NCI-H187 (cell line): Measurements from ENCODE around the gene RBBP8NL.
A peak's percentile ranks its signal among the peaks of the same experiment; 100 is the strongest.

Experiments used
- DNase-seq, 2 experiments: peaks; one replicate each; lab custom pipeline; 2025; lab: John Stamatoyannopoulos, UW

RBBP8NL gene

DNA sequence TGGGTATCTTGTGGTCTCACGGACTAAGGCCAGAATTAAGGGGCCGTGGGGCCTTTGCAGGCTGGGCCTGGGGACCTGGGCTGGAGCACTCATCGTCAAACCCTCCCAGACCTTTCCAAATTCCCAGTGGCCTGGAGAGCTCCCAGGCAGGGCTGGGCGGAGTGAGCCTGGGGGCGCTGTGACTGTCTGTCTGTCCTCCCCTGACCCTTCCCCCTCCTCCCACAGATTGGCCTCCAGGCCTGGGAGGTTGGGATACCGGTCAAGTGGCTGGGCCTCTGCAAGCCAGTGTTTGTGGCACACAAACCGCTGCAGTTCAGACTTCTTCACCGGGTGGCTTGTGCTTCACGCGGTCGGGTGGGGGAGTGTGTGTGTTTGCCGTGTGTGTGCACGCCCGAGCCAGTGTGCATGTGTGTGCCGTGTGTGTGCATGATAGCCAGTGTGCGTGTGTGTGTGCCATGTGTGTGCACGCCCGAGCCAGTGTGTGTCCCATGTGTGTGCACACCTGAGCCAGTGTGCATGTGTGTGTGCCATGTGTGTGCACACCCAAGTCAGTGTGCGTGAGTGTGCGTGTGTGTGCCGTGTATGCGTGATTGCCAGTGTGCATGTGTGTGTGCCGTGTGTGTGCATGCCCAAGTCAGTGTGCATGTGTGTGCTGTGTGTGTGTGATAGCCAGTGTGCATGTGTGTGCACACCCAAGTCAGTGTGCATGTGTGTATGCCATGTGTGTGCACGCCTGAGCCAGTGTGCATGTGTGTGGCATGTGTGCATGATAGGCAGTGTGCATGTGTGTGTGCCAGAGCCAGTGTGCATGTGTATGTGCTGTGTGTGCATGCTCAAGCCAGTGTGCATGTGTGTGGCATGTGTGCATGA is 6.3 kb downstream of the RBBP8NL start:
- DNase-seq, result no peak

DNA sequence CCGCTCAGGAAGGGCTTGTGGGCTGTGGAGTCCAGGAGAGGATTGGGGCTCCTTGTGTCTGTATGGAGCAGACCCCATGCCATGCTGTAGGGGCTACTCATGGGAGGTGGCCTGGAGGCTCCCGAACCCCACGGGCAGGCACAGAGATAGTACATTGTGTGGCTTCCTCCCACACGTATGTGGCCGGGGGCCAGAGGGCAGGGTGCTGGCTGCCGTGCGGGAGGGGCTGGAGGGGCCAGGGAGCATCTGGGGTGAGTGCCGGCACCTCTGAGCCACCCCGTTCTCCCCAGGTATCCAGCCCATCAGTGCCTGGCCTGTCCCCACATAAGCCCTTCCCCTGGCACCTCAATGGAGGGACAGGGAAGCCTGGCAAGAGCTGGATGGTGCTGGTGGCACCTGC is 7.6 kb downstream of the RBBP8NL start:
- no peak for DNase-seq

DNA sequence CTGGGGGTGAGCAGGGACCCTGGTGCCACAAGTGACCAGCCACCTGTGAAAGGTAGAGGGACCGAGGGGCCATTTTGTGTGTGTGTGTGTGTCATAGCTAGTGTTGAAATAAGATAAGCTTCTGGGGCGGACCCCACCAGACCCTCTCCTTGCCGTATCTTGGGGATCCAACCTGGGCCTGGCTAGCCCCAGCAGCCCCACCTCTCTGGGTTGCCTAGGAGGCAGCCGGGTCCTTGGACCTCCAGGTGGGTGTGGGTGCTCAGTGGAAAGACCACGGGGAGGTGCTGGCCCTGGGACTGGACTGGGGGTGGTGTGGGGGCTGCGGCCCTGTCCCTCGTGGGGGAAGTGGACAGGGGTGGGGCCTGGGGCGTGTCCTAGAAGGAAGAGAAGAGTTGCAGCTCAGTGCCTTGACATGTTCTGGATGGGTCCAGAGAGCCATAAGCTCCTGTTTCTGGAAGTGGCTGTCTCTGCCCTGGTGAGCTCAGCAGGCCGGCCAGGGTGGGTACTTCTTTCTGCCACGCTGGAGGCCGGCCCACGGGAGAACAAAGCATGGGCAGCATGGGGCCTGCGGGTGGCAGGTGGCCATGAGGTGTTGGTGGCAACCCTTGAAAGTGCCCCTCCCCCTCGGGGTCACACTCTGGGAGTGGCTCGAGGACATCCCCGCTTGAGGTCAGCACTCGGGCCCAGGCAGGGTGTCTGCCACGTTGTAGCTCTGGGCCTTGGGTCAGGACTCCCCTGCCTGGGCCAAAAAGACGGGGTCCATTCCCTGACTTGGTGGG is 8.4 kb downstream of the RBBP8NL start:
- no peak for DNase-seq

DNA sequence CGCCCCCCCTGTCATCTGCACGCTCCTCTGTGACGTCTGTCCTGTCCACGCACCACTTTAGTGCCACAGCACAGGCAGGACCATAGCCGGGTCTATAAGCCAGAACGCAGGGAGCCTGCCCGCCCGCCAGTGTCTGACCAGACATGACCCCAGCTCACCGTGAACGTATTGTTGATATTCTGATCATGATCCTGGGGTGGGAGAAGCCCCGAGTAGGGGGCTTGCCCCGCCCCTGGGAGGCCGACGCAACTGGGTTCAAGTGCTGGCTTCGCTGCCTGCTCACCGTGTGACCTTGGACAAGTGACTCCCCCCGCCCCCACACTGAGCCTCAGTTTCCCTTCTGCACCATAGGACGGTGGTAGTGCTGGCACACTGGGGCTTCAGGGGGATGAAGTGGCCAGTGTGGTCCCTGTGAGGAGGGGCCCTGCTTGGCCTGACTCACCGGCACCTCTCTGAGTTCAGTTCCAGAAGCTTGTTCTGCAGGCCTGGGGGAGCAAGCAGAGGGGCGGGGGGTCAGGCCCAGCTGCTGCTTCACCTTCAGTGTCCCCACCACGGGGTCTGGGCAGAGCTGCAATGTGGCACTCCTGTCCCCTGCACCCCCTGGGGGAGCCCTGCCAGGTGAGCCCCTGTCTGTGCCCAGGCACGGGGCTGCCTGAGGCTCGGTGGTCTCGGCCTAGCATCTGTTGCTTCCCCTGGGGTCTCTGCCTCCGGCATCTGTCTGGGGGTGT is 9.2 kb downstream of the RBBP8NL start:
- DNase-seq, result no peak

DNA sequence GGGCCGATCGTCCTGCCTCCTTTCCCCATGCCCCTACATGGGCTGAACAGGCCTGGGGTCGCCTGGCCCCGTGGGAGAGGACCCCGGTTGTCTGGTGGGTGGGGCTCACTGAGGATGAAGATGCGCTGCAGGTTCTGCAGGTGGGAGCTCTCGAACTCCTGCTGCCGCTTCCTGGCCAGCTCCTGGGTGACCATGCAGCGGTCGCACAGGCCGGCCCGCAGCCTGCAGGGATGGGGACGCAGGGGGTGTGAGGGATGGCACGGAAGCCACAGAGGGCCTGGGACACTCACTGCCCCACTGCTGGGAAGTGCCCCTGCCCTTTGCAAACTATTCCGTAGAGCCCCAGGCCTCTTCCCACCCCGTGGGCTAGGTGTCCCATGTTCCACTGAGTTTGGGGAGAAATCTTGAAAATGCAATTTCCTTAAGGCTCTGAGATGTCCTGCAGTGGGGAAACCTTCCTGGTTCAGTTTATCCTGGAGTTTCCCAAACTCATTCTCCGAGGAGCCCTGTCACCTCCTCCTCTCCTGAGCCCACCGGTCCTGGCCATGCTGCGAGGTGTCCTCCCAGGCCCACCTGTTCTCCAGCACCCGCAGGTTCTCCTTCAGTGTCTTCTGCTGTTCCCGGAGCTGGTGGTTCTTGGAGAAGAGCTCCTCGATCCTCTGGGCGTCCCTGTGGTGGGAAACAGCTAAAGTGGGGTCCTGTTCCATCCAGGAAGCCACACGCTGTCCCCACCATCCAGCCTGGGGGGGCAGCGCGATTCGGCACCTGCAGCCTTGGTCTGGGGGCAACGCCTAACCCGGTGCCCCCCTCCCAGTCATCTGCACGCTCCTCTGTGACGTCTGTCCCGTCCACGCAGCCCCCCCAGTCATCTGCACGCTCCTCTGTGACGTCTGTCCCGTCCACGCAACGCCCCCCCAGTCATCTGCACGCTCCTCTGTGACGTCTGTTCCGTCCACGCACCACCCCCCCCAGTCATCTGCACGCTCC is 10.4 kb downstream of the RBBP8NL start:
- DNase-seq, result no peak

DNA sequence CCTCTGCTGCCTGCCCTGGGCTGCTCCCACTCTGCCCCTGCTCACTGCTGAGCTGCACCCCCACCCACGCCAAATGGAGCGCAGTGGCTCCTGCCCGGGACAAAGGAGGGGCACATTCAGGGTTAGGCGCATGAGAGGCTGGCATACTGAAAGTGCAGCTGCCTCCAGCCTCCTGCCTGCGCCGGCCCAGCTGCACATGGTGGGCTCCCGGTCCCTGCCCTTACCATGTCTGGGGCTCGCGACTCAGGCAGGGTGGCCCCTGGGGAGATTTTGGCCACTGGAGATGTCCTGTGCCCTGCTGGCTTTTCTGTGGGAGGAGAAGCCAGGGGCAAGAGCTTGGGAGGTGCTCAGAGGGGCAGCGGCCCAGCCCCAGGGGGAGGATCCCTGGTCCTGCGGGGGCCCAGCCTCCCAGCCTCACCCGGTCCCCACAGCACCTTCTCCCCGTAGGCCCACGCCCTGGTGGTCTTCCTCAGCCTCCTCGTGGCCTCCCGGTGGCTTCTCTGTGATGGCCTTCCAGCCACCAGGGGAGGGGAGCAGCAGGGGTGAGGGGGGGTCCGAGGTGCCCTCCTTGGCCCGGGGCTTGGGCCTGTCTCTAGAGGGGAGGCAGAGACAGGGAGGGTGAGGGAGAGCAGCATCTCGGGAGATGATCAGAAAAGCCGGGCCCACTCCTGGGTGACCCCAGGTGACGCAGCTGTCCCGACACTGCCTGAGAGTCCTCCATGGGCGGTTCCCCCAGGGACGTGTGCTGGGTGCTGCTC is 11.8 kb downstream of the RBBP8NL start:
- DNase-seq, result no peak

DNA sequence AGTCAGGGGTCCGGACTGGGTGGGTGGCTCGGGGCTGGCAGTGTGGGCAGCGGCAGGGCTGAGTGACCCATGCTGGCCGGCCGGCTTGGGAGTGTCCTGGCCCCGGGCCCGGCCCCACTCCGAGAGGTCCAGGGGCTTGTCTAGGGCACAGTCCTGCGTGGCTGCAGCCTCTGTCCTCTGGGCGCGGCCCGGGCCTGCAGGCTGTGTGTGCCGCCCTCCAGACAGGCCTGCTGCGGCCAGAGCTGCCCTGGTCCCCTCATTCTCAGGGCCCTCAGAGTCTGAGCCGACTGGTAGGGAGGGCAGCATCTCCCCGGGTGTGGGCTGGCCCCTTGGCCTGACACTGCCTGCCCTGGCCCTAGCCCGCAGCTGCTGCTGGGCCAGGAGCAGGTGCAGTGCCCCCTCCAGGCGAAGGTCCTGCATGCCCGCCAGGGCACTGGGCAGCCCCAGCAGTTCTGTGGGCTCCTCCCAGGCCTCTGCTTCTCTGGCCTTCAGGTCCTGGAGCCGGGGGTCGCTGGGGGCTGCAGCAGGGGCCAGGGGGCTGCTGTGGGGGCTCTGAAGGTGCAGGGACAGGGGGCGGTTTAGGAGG is 13.3 kb downstream of the RBBP8NL start:
- no peak for DNase-seq

DNA sequence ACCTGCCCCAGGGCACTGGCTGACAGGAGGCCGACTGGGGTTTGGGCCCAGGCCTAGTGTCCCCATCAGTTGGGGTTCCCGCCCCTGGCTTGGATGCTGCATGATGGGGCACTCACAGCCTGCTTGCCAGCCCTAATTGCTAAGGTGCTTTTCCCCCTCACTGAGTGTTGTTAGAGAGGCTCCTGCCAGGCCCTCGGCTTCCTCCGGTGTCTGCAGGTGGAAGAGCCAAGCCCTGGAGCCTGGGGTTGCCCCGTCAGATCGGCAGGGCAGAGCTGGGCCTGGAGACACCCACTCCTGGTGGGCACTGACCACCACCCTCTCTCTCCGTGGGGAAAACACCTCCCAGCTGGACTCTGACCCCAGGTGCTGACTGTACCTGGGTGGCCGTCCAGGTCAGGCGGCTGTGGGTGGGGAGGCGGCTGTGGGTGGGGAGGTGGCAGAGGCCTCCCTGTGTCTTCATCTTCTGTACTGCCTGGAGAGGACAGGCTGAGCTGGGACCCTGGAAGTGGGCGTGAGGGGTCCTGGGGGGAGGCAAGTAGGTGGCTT is 14.2 kb downstream of the RBBP8NL start:
- no peak for DNase-seq

DNA sequence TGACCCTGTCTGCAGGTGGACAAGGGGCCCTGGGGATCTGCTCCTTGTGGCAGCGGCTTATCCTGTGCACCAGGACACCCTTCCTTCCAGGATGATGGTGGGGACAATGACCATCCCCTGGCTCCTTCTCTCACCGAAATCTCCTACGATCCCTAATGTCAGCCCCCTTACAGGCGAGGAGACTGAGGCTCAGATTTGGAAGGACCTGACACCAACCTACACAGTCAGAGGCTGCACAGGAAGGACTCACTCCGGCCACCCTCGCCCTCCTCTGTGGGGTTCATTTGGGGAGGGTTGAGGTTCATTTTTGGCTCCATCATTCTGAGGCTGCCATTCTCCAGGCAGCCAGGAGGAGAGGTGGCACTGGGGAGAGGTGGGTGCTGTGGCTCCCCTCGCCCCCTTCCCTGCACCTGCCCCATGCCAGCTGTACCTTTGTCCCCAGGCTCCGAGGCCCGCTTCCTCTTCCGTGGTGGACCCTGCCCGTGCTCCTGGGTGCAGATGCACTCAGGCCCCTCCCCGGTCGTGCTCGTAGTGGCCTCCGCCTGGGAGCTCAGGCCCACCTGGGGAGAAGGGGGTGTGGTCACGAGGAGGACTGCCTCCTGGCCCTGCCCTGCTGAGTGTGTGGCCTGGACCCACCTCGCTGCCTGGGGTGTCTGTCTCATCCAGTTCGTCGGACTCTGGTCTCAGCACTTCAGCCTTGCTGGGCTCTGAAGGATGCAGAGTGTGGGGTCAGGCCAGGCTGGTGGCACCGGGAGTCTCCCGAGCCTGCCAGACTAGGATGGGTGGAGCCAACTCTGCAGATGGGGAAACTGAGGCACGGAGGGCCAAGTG is 14.9 kb downstream of the RBBP8NL start:
- no peak for DNase-seq

DNA sequence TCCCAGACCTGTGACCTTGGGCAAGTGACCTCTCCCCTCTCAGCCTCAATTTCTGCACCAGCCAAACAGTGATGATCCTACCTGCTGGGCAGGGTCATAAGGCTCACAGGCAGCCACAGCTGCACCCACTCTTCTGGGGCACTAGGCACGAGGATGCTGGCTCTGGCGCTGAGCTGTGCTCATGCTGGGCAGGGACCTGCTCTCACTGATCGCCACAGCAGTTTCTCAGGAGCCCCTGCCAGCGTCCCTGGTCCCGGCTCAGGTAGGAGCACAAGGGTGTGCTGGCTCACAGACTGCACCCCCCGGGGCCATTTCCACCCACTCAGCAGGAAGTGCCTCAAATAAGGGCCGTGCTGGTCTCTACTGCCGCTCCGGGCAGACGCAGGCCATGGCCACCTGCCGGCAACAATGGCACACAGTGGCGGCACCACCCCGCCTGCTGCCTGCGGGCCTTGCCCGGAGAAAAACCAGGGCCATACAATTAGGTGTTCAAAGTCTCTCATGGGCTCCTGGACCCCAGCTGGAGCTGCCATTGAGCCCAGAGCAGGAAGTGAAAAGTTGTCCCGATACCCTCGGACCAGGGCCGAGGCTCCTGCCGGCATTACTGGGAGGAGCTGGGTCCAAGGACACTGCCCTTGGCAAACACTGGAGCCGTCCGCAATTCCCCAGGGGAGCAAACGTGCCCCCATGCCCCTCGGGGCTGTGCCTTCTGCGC is 15.7 kb downstream of the RBBP8NL start:
- DNase-seq, result no peak

DNA sequence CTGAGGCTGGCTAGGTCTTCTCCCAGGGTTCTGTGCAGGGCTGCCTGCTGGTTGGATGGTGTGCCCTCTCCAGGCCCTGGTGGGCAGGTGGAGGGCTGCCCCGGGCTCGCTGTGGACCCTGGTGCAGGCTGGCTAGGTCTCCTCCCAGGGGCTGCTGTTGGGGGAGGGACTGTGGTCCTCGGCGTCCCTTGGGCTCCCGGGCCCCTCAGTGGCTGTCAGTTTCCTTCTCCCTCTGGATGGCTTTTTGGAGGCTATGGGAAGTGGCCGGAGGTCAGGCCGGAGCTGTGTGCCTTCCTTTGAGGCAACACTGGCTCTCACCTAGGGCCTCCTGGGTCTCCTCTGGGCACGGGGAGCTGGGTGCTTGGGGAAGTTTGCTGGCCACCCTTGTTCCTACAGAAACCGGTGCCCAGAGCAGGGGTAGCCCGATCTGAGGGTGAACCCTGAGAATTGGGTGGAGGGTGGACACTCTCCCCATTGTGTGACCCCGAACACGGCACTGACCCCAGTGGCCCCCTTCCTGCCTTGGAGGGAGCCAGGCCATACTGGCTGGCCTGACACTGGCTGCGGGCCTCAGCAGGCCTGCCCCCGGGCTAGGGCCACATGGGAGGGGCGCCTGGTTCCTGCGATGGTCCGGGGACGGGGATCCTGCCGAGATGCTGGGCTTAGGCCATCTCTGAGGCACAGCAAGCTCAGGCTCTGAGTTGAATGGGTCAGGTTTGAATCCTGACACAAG is 16.4 kb downstream of the RBBP8NL start:
- DNase-seq, result no peak

DNA sequence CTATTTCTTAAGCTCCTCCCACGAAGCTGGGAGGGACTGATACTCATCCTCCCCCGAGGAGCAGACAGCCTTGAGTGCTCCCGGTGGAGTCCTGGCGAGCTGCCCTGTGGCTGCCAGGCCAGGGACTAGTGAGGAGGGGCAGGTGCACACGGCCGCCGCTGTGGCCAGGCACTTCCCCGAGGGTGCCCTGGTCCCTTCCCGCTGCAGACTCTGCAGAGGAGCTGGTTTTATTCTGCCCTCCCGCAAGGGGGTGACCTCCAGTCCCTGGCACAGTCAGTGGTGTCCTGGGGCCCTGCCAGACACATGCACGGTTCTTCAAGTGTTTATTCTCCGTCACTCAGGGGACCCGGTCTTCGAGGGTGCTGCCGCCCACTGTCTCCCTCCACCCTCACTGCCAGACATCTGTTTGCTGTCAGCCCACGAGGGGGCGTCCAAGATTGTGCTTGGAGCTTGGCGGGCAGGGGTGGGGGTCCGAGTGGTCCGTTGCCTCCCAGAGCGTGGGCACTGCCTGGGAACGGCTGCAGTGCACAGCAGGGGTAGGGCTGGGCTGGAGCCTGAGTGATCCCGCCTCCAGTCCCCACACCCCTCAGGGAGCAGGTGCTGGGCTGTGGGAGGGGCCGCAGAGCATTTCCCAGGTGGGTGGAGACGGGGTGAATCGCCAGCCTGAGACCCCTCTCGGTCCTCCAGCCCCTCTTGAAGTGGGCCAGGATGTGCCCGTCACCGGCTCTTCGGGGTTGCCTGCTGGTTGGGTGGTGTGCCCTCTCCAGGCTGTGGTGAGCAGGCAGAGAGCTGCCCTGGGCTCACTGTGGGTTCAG is 17.2 kb downstream of the RBBP8NL start:
- peak; percentile 65 to 66 for DNase-seq

DNA sequence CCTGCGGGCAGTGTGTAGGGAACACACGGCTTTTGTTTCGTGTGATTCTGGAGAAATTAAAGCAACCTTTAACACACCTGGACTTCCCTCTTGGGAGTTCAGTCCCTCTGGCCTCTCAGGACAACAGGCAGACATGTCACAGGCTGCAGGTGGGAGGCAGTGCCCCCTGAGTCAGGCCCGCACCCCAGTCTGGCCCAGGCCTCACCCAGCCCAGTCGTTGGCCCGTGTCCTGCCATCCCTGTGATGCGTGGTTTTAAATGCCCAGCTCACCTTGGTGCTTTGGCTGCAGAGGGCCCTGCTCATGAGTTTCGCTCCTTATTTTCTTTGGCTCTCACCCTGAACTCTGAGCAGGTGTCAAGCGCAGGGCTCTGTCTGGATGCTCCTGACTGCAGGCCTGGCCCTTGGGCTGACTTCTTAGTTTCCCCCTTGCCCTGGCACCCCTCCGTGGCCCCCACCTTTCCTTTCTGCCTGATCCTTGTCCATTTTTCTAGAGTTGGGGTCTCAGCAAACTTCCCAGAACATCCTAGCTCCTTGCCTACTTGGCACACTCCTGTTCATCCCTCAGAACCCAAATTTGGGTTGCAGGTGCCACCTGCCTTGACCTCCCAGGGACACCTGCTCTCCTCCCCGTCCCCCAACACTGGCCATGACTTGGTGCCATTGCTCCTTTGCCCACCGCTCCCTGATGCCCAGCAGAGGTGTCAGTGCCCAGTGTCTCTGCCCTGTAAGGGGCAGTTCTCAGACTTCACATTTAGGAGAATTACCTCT is 18.1 kb downstream of the RBBP8NL start:
- no peak for DNase-seq

DNA sequence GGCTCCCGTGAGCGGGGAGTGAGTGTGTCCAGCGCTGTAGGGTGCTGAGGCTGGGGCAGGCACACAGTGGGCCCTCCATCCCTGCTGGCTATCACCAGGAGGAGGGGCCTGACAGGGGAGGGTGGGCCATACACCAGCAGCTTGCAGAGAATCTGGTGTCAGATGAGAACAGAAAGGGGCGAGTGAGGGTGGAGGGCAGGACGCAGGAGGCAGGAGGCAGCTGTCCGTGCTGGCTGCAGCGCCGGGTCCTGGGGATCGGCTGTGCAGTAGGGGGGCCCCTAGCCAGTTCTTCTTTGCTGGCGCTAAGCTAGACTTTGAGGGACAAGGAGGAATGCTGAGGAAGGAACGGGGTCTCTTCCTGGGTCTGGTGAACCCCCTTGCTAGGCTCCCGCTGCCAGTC is 18.7 kb downstream of the RBBP8NL start:
- DNase-seq, result no peak

DNA sequence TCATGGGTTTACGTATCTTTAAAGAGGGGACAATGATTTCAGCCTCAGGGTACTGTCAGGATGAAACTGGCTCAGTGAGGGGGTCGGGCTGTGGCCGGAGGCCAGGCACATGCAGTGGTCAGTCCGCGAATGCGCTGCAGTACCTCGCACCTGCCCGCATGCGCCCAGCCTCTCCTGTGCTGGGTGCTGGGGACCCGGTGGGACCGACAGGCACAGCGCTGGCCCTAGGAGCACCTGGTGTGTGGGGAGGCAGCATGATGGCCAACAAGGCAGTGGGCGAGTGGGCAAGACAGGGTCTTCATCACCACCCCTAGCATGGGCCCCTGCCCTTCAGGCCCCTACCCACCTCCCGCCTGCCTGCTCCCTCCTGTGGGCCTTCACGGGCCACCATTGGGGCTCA is 19.3 kb downstream of the RBBP8NL start:
- no peak for DNase-seq
